Naive B cell (primary cell): ENCODE results near the gene GLP2R. TPM values are rescaled to one million over a fixed set of nuclear protein-coding genes. Genes with fewer than 3 reads are reported as not detected.
A peak's percentile ranks its signal among the peaks of the same experiment; 100 is the strongest.

Experiments
- ATAC-seq, 2 donors: fragments of 150-1000 bp; cut with Tn5 transposase; 2 replicates each; pipeline ENCODE4 v1.10.0; 2021; ENCODE audit warnings: low read depth in 2 of 2, mild to moderate bottlenecking in 2 of 2, moderate library complexity in 2 of 2
- DNase-seq: peaks from one replicate; pipeline ENCODE4 v3.0.0; 2022
- H3K27ac Mint-ChIP-seq, 6 donors: one replicate each; pipeline ENCODE4 v1.8.0; 2020 to 2022; ENCODE audit warnings: mild to moderate bottlenecking in 6 of 6, mixed read lengths in 6 of 6, moderate library complexity in 5 of 6, inconsistent platforms in 2 of 6
- H3K27me3 Mint-ChIP-seq, 3 donors: one replicate each; pipeline ENCODE4 v1.8.0; 2021 to 2022; ENCODE audit warnings: mixed read lengths in 3 of 3, mild to moderate bottlenecking in 1 of 3
- H3K36me3 Mint-ChIP-seq, 2 donors: one replicate each; pipeline ENCODE4 v1.8.0; 2020 to 2022; ENCODE audit warnings: mixed read lengths in 2 of 2, inconsistent platforms in 1 of 2, mild to moderate bottlenecking in 1 of 2
- H3K4me1 Mint-ChIP-seq, 3 donors: one replicate each; pipeline ENCODE4 v1.8.0; 2020 to 2022; ENCODE audit warnings: mixed read lengths in 3 of 3, inconsistent platforms in 1 of 3, mild to moderate bottlenecking in 1 of 3, moderate library complexity in 1 of 3
- H3K4me3 Mint-ChIP-seq, 8 donors: one replicate each; pipeline ENCODE4 v1.8.0; 2020 to 2022; ENCODE audit warnings: mild to moderate bottlenecking in 8 of 8, mixed read lengths in 8 of 8, moderate library complexity in 8 of 8, inconsistent platforms in 2 of 8
- H3K9me3 Mint-ChIP-seq, 7 donors: one replicate each; pipeline ENCODE4 v1.8.0; 2020 to 2022; ENCODE audit warnings: mixed read lengths in 7 of 7, mild to moderate bottlenecking in 5 of 7, inconsistent platforms in 2 of 7, moderate library complexity in 1 of 7
- polyA plus RNA-seq, 6 donors: library from polyadenylated mRNA; unstranded; fragments of 300-500 nt; fragmentation: Illumina TruSeq; gene quantifications; one replicate each; pipeline ENCODE4 v1.2.3, GENCODE V29; 2021; ENCODE audit warnings: low read depth in 6 of 6

Gene GLP2R
- polyA plus RNA-seq, 6 donors from 2014 or later: not detected

GRCh38 chr17:9928601-9929333, 103.0 kb downstream of the GLP2R start:
- Mint-ChIP-seq H3K4me1 (peaks cover 5 to 6% (median 6%) of the 10 kb centered on the region in 3 donors), H3K27ac (peak overlapping the region in 1 of 6 donors; percentile 4), H3K4me3 (peak overlapping the region in 1 of 8 donors; percentile 2), H3K27me3 (no peaks in the 10 kb centered on the region), H3K9me3 (no peaks in the 10 kb centered on the region), H3K36me3 (no peaks in the 10 kb centered on the region)
- no peak for DNase-seq
- no peak for ATAC-seq

GRCh38 chr17:9929871-9930270, 104.1 kb downstream of the GLP2R start:
- Mint-ChIP-seq H3K9me3 (no peaks in the 10 kb centered on the region), H3K4me1 (peaks cover 1 to 2% (median 2%) of the 10 kb centered on the region in 3 donors), H3K36me3 (no peaks in the 10 kb centered on the region), H3K4me3 (no peak overlapping the region), H3K27me3 (no peaks in the 10 kb centered on the region), H3K27ac (no peak overlapping the region)
- DNase-seq (no peak), ATAC-seq (no peak)

GRCh38 chr17:9931144-9931741, 105.5 kb downstream of the GLP2R start:
- no peaks in the 10 kb centered on the region for H3K9me3 Mint-ChIP-seq
- DNase-seq (no peak), ATAC-seq (no peak)
- H3K27me3 Mint-ChIP-seq: no peaks in the 10 kb centered on the region
- no peak overlapping the region for H3K4me3 Mint-ChIP-seq
- H3K36me3 Mint-ChIP-seq: no peaks in the 10 kb centered on the region
- H3K4me1 Mint-ChIP-seq: no peaks in the 10 kb centered on the region
- H3K27ac Mint-ChIP-seq: peak overlapping the region in 1 of 6 donors; percentile 60

DNA sequence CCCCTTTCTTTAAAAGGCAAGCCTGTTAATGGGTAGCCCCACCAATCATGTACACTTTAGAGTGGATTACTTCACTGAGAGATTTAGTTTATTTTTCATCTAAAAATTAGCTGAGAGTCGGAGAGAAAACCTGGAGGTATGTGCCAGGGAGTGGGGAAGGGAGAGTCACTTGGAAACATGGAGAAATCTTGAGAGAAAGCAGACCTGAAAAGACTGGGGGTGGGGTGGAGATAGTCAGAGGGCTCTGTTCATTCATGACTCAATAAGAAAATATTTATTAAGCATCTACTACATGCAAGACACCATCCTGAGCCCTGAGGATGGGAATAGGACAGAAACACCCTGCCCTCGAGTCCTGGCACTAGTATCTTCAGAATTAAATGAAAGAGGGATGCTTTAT, 106.8 kb downstream of the GLP2R start:
- H3K36me3 Mint-ChIP-seq: no peaks in the 10 kb centered on the region
- no peak overlapping the region for H3K4me3 Mint-ChIP-seq
- no peaks in the 10 kb centered on the region for H3K4me1 Mint-ChIP-seq
- H3K27me3 Mint-ChIP-seq: no peaks in the 10 kb centered on the region
- H3K9me3 Mint-ChIP-seq: no peaks in the 10 kb centered on the region
- peak overlapping the region in 1 of 6 donors; percentile 24 for H3K27ac Mint-ChIP-seq
- ATAC-seq (no peak), DNase-seq (no peak)

DNA sequence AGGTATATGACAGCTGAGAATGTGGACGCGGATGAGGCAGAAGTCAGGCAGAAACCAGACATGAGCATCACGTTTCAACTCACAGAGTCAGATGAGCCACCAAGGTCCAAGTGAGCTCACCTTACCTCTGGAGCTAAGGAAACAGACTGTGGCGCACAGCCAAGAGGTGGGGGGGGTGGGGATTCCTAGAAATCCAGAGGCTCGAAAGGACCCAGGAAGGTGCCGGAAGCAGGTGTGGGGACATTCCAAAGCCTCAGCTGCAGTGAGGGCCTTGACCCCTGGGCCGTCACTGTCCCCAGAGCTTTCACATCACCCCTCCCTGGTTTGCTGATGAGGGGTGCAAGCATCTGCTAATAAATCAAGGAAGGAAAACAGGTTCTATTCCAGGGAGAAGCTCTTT, 108.6 kb downstream of the GLP2R start:
- Mint-ChIP-seq H3K36me3 (peaks cover 0 to 4% of the 10 kb centered on the region in 2 donors), H3K27ac (no peak overlapping the region), H3K4me1 (no peaks in the 10 kb centered on the region), H3K9me3 (peaks cover 0 to 13% (median 2%) of the 10 kb centered on the region in 7 donors), H3K4me3 (no peak overlapping the region), H3K27me3 (no peaks in the 10 kb centered on the region)
- DNase-seq (no peak), ATAC-seq (no peak)

- peaks cover 0 to 13% (median 2%) of the 10 kb centered on the region in 7 donors for H3K9me3 Mint-ChIP-seq
- H3K27me3 Mint-ChIP-seq: no peaks in the 10 kb centered on the region
- H3K4me1 Mint-ChIP-seq: no peaks in the 10 kb centered on the region
- no peak overlapping the region for H3K27ac Mint-ChIP-seq
- H3K4me3 Mint-ChIP-seq: no peak overlapping the region
- DNase-seq (no peak), ATAC-seq (no peak)
- H3K36me3 Mint-ChIP-seq: peaks cover 0 to 4% of the 10 kb centered on the region in 2 donors
These were observed 109.7 kb downstream of the GLP2R start for GRCh38 chr17:9935408-9935807.

- DNase-seq: no peak
- Mint-ChIP-seq H3K27ac (peak overlapping the region in 1 of 6 donors; percentile 76), H3K4me1 (no peaks in the 10 kb centered on the region), H3K27me3 (no peaks in the 10 kb centered on the region), H3K36me3 (peaks cover 0 to 4% of the 10 kb centered on the region in 2 donors), H3K4me3 (no peak overlapping the region), H3K9me3 (peaks cover 0 to 13% (median 2%) of the 10 kb centered on the region in 7 donors)
- no peak for ATAC-seq
These were observed 110.4 kb downstream of the GLP2R start for GRCh38 chr17:9936095-9936494.

GRCh38 chr17:9937241-9937761, 111.6 kb downstream of the GLP2R start:
- DNase-seq: no peak
- Mint-ChIP-seq H3K36me3 (peaks cover 0 to 4% of the 10 kb centered on the region in 2 donors), H3K9me3 (peaks cover 0 to 13% (median 2%) of the 10 kb centered on the region in 7 donors), H3K4me3 (no peak overlapping the region), H3K27ac (no peak overlapping the region), H3K4me1 (no peaks in the 10 kb centered on the region), H3K27me3 (no peaks in the 10 kb centered on the region)
- ATAC-seq: no peak

DNA sequence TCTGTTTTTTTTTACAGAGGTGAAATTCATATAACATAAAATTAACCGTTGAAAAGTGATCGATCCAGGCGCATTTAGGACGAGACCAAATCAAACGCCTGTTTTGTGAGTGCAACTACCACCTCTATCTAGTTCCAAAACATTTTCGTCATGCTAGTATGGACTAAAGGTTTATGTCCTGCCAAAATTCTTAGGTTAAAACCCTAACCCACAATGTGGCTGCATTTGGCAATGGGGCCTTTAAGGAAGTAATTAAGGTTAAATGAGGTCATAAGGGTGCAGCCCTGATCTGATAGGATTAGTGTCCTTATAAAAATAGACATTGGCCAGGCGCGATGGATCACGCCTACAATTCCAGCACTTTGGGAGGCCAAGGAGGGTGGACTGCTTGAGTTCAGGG, 112.2 kb downstream of the GLP2R start:
- no peak overlapping the region for H3K27ac Mint-ChIP-seq
- H3K4me1 Mint-ChIP-seq: no peaks in the 10 kb centered on the region
- no peak for ATAC-seq
- peaks cover 0 to 13% (median 2%) of the 10 kb centered on the region in 7 donors for H3K9me3 Mint-ChIP-seq
- H3K4me3 Mint-ChIP-seq: no peak overlapping the region
- H3K27me3 Mint-ChIP-seq: no peaks in the 10 kb centered on the region
- no peak for DNase-seq
- peaks cover 0 to 4% of the 10 kb centered on the region in 2 donors for H3K36me3 Mint-ChIP-seq

DNA sequence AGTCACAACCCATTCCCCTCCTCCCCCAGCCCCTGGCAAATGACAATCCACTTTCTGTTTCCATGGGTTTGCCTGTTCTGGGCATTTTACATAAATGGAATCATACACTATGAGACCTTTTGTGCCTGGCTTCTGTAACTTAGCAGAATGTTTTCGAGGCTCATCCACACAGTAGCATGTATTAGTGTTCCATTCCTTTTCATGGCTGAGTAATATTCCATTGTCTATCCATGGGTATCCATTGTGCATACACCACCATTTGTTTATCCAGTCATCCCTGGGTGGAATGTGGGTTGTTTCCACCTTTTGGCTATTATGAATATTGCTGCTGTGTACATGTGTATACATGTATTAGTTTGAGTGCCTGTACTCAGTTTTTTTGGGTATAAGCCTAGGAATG, 113.0 kb downstream of the GLP2R start:
- Mint-ChIP-seq H3K4me1 (no peaks in the 10 kb centered on the region), H3K4me3 (no peak overlapping the region), H3K36me3 (peaks cover 0 to 4% of the 10 kb centered on the region in 2 donors), H3K27me3 (no peaks in the 10 kb centered on the region), H3K27ac (no peak overlapping the region), H3K9me3 (peaks cover 0 to 13% (median 2%) of the 10 kb centered on the region in 7 donors)
- DNase-seq (no peak), ATAC-seq (no peak)

DNA sequence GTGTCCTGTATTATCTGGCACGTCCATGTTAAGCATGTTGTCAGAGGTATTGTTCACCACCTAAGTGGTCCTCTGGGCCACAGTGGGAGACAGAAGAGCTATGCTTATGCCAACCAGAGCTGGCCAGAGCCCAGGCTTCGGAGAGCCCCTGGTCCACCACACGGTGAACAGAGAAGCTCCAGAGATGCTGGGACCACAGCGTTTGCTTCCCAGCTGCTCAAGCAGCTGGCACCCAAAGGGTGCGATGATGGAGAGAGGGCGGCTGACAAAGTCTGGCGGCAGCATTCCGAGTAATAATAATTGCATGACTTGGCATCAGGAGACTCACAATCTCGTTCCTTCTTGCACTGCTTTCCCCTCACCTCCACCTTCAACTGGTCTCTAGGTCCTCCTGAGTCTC, 115.1 kb downstream of the GLP2R start:
- peaks cover 0 to 4% of the 10 kb centered on the region in 2 donors for H3K36me3 Mint-ChIP-seq
- no peak overlapping the region for H3K4me3 Mint-ChIP-seq
- ATAC-seq: no peak
- H3K4me1 Mint-ChIP-seq: no peaks in the 10 kb centered on the region
- DNase-seq: no peak
- no peaks in the 10 kb centered on the region for H3K27me3 Mint-ChIP-seq
- H3K27ac Mint-ChIP-seq: peak overlapping the region in 1 of 6 donors; percentile 7
- peaks cover 0 to 13% (median 2%) of the 10 kb centered on the region in 7 donors for H3K9me3 Mint-ChIP-seq

DNA sequence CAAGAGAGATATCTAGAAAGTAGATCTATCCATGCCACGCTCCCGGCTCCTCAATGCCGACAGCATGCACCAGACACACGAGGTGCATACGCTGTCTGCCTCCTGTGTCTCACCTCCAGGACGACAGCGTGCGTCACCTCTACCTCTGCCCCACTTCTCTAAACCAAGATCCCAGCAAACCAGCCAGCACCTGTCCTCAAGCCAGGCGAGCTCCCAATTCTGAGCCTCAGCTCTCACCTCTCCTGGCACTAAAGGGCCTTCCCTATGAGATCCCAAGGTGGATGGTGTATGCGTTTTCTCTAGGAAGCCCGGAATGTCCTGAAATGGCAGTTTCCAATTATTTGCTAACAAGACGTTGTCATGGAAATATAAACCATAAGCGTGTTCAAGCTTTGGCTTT, 115.6 kb downstream of the GLP2R start:
- peaks cover 0 to 4% of the 10 kb centered on the region in 2 donors for H3K36me3 Mint-ChIP-seq

More for the DNA sequence above, 115.6 kb downstream of the GLP2R start:
- H3K4me1 Mint-ChIP-seq: no peaks in the 10 kb centered on the region
- H3K4me3 Mint-ChIP-seq: no peak overlapping the region
- no peak for DNase-seq
- H3K27ac Mint-ChIP-seq: peak overlapping the region in 2 of 6 donors; percentile 7 to 12
- peaks cover 0 to 13% (median 2%) of the 10 kb centered on the region in 7 donors for H3K9me3 Mint-ChIP-seq
- H3K27me3 Mint-ChIP-seq: no peaks in the 10 kb centered on the region
- no peak for ATAC-seq
